ENCODE measurements around the gene MILR1.
"Not testable (repeated sequence)": the region's sequence is repeated elsewhere in the genome, so short reads cannot be mapped to it uniquely, and the experiment has no call there.

The MILR1 gene

GRCh38 chr17:64472564-64472963, 23.6 kb downstream of the MILR1 start:
- DNase-seq (ENCODE audit: low spot score) = no peak

- DNase-seq (ENCODE audit: low spot score) = no peak
Measured at GRCh38 chr17:64477849-64478248, 28.9 kb downstream of the MILR1 start.

- no peak for DNase-seq (ENCODE audit: low spot score)
Measured at GRCh38 chr17:64480951-64481350, 32.0 kb downstream of the MILR1 start.

GRCh38 chr17:64484380-64484779, 35.5 kb downstream of the MILR1 start:
- DNase-seq (ENCODE audit: low spot score) = no peak

GRCh38 chr17:64488301-64488700, 39.4 kb downstream of the MILR1 start:
- no peak for DNase-seq (ENCODE audit: low spot score)

GRCh38 chr17:64491034-64491860, 42.3 kb downstream of the MILR1 start:
- DNase-seq (ENCODE audit: low spot score) = peak; percentile 61

- DNase-seq (ENCODE audit: low spot score) = no peak
Measured at GRCh38 chr17:64491994-64492393, 43.1 kb downstream of the MILR1 start.

- peak; percentile 67 for DNase-seq (ENCODE audit: low spot score)
Measured at GRCh38 chr17:64492481-64493109, 43.7 kb downstream of the MILR1 start.

GRCh38 chr17:64494121-64494520, 45.2 kb downstream of the MILR1 start:
- no peak for DNase-seq (ENCODE audit: low spot score)

GRCh38 chr17:64495300-64495699, 46.4 kb downstream of the MILR1 start:
- not testable (repeated sequence) for DNase-seq (ENCODE audit: low spot score)

- DNase-seq (ENCODE audit: low spot score) = no peak
Measured at GRCh38 chr17:64496348-64496785, 47.5 kb downstream of the MILR1 start.

GRCh38 chr17:64496786-64497564, 48.1 kb downstream of the MILR1 start, which contains the start of gene POLG2:
TSS of gene POLG2 (minus strand) at chr17:64497054. CDS start at chr17:64496968, 86 bp downstream.
- DNase-seq (ENCODE audit: low spot score) = peak; percentile 94

- DNase-seq (ENCODE audit: low spot score) = no peak
Measured at GRCh38 chr17:64497565-64498035, 48.7 kb downstream of the MILR1 start.

- DNase-seq (ENCODE audit: low spot score) = no peak
Measured at GRCh38 chr17:64498308-64499203, 49.6 kb downstream of the MILR1 start.

- DNase-seq (ENCODE audit: low spot score) = no peak
Measured at GRCh38 chr17:64499805-64500486, 51.0 kb downstream of the MILR1 start.

- DNase-seq (ENCODE audit: low spot score) = no peak
Measured at GRCh38 chr17:64500487-64500859, 51.6 kb downstream of the MILR1 start.

GRCh38 chr17:64500862-64501765, 52.2 kb downstream of the MILR1 start:
- no peak for DNase-seq (ENCODE audit: low spot score)

GRCh38 chr17:64502021-64502420, 53.1 kb downstream of the MILR1 start:
- DNase-seq (ENCODE audit: low spot score) = no peak

- no peak for DNase-seq (ENCODE audit: low spot score)
Measured at GRCh38 chr17:64502809-64503208, 53.9 kb downstream of the MILR1 start.

GRCh38 chr17:64503341-64503740, 54.4 kb downstream of the MILR1 start:
- no peak for DNase-seq (ENCODE audit: low spot score)
